ENCODE results near the gene SETDB1. TPM values are rescaled to one million over a fixed set of nuclear protein-coding genes. Genes with fewer than 3 reads are reported as not detected.

The SETDB1 gene
- total RNA-seq, 1 donor from 2014 or later = 60.6 TPM

DNA sequence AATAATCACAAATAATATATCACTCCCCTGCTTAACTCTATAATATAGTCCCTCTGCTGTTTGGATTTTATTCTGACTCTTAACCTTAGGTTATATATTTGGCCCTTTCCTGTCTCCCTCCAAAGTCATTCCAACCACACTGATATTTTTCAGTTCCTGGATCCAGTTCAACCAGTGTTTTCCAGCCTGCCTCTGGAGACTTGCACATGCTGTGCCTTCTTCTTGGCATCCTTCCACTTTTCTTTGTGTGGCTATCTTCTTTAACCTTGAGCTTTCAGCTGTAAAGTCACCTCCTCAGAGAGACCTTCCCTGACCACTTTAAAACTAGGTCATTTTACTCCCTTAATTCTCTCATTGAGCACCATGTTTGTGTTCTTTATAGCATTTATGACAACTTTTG, 29.1 kb downstream of the SETDB1 start:
- H3K4me3 Mint-ChIP-seq = no peak overlapping the region
- H3K27me3 Mint-ChIP-seq (ENCODE audit: insufficient read depth) = no peaks in the 10 kb centered on the region
- no peaks in the 10 kb centered on the region for H3K4me1 Mint-ChIP-seq (ENCODE audit: low read depth)
- DNase-seq (ENCODE audit: low spot score) = no peak
- no peak overlapping the region for H3K27ac Mint-ChIP-seq
- peaks cover 53% of the 10 kb centered on the region for H3K36me3 Mint-ChIP-seq (ENCODE audit: low read depth)
- intact Hi-C loops (cut with micrococcal nuclease) = no loop called here
- no peaks in the 10 kb centered on the region for H3K9me3 Mint-ChIP-seq

GRCh38 chr1:150957666-150958065, 31.5 kb downstream of the SETDB1 start:
- H3K36me3 Mint-ChIP-seq (ENCODE audit: low read depth) = peaks cover 51% of the 10 kb centered on the region
- H3K9me3 Mint-ChIP-seq = no peaks in the 10 kb centered on the region
- intact Hi-C loops (cut with micrococcal nuclease) = no loop called here
- no peak for DNase-seq (ENCODE audit: low spot score)
- no peak overlapping the region for H3K4me3 Mint-ChIP-seq
- H3K27me3 Mint-ChIP-seq (ENCODE audit: insufficient read depth) = no peaks in the 10 kb centered on the region
- H3K4me1 Mint-ChIP-seq (ENCODE audit: low read depth) = no peaks in the 10 kb centered on the region
- H3K27ac Mint-ChIP-seq = no peak overlapping the region

- no peaks in the 10 kb centered on the region for H3K4me1 Mint-ChIP-seq (ENCODE audit: low read depth)
- intact Hi-C loops (cut with micrococcal nuclease) = no loop called here
- no peaks in the 10 kb centered on the region for H3K27me3 Mint-ChIP-seq (ENCODE audit: insufficient read depth)
- no peak overlapping the region for H3K4me3 Mint-ChIP-seq
- H3K36me3 Mint-ChIP-seq (ENCODE audit: low read depth) = peaks cover 59% of the 10 kb centered on the region
- no peak overlapping the region for H3K27ac Mint-ChIP-seq
- no peaks in the 10 kb centered on the region for H3K9me3 Mint-ChIP-seq
- DNase-seq (ENCODE audit: low spot score) = no peak
Measured at GRCh38 chr1:150960646-150961045, 34.5 kb downstream of the SETDB1 start.

DNA sequence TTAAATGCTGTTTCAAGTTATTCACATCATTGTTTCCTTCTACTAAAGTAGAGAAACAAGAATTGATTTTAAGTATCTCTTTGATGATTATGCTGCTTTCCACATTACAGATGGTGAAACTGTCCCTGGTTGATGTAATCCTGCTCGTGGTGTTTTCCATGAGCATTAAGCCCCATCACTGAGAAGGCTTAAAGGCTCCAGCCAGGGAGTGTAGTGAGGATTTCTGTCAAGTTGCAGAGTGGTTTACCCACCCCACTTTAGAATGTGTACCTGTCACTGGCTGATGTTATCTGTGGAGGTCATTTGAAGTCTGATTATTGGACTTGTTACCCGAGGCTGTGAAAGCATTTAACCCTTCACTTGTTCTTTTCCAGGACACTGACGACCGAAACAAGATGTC, 35.6 kb downstream of the SETDB1 start:
- Mint-ChIP-seq H3K4me3 (no peak overlapping the region), H3K36me3 (ENCODE audit: low read depth) (peaks cover 66% of the 10 kb centered on the region), H3K27ac (no peak overlapping the region), H3K9me3 (no peaks in the 10 kb centered on the region), H3K27me3 (ENCODE audit: insufficient read depth) (no peaks in the 10 kb centered on the region), H3K4me1 (ENCODE audit: low read depth) (no peaks in the 10 kb centered on the region)
- intact Hi-C loops (cut with micrococcal nuclease) = no loop called here
- no peak for DNase-seq (ENCODE audit: low spot score)

DNA sequence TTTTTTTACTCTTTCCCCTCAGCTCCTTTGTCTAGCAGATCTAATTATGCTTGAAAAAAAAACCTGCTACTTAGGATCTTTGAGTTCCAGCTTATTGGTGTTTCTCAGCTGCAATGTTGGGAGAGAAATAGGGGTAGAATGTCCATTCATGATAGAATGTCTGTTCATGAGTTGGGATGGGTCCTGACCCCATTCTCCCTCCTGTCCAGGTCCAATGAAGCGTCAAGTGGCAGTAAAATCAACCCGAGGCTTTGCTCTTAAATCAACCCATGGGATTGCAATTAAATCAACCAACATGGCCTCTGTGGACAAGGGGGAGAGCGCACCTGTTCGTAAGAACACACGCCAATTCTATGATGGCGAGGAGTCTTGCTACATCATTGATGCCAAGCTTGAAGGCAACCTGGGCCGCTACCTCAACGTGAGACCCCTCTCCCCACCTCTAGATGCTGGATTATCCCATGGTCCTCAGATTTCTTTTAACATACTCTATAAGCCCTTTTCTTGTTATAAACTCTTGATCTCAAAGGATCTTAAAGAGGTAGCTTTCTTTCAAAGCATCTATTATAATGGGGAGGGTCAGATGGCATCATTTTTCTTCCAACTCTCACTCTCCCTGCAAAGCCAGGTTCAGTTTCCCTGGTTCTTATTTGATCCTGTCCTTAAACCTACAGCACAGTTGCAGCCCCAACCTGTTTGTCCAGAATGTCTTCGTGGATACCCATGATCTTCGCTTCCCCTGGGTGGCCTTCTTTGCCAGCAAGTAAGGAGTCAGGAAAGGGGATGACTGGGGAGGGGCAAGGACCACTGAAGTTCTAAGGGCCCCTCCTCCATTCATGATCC, 37.4 kb downstream of the SETDB1 start:
- H3K4me1 Mint-ChIP-seq (ENCODE audit: low read depth) = no peaks in the 10 kb centered on the region
- peaks cover 74% of the 10 kb centered on the region for H3K36me3 Mint-ChIP-seq (ENCODE audit: low read depth)
- H3K27ac Mint-ChIP-seq = peak overlapping the region; percentile 47
- H3K27me3 Mint-ChIP-seq (ENCODE audit: insufficient read depth) = no peaks in the 10 kb centered on the region
- H3K4me3 Mint-ChIP-seq = no peak overlapping the region
- no peaks in the 10 kb centered on the region for H3K9me3 Mint-ChIP-seq
- no peak for DNase-seq (ENCODE audit: low spot score)
- intact Hi-C loops (cut with micrococcal nuclease) = no loop called here

DNA sequence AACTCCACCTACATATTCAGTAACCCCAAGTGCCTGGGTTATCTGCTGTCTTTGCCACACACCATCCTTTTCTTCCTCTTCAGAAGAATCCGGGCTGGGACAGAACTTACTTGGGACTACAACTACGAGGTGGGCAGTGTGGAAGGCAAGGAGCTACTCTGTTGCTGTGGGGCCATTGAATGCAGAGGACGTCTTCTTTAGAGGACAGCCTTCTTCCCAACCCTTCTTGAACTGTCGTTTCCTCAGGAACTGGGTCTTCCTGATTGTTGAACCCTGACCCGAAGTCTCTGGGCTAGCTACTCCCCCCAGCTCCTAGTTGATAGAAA, 38.0 kb downstream of the SETDB1 start:
- Mint-ChIP-seq H3K4me3 (no peak overlapping the region), H3K27ac (peak overlapping the region; percentile 47), H3K36me3 (ENCODE audit: low read depth) (peaks cover 73% of the 10 kb centered on the region), H3K4me1 (ENCODE audit: low read depth) (no peaks in the 10 kb centered on the region), H3K9me3 (no peaks in the 10 kb centered on the region), H3K27me3 (ENCODE audit: insufficient read depth) (no peaks in the 10 kb centered on the region)
- intact Hi-C loops (cut with micrococcal nuclease) = no loop called here
- DNase-seq (ENCODE audit: low spot score) = no peak

GRCh38 chr1:150965605-150966004, 39.4 kb downstream of the SETDB1 start:
- H3K36me3 Mint-ChIP-seq (ENCODE audit: low read depth) = peaks cover 62% of the 10 kb centered on the region
- intact Hi-C loops (cut with micrococcal nuclease) = no loop called here
- H3K9me3 Mint-ChIP-seq = no peaks in the 10 kb centered on the region
- no peak overlapping the region for H3K4me3 Mint-ChIP-seq
- H3K4me1 Mint-ChIP-seq (ENCODE audit: low read depth) = peaks cover 6% of the 10 kb centered on the region
- H3K27me3 Mint-ChIP-seq (ENCODE audit: insufficient read depth) = no peaks in the 10 kb centered on the region
- no peak for DNase-seq (ENCODE audit: low spot score)
- no peak overlapping the region for H3K27ac Mint-ChIP-seq

DNA sequence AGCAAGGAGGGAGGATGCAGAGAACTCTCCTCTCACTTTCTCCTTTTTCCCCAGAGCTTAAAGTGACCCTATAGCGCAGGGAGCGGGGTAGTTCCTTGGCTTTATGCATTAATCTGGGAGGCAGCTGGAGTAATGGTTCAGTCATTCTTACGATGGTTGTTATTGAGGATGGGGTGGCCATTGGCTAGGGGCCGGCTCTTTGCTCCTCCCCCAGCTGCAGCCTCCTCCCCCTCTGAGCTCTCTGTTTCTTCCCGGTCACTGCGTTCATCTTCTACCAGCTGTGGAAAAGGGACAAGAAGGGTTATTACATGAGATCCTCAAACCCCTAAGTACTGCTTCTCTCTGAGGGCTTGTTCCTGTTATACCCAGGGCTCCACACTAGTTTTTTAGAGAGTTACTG, 39.8 kb downstream of the SETDB1 start:
- Mint-ChIP-seq H3K4me3 (no peak overlapping the region), H3K27me3 (ENCODE audit: insufficient read depth) (no peaks in the 10 kb centered on the region), H3K36me3 (ENCODE audit: low read depth) (peaks cover 62% of the 10 kb centered on the region), H3K4me1 (ENCODE audit: low read depth) (peaks cover 10% of the 10 kb centered on the region), H3K9me3 (no peaks in the 10 kb centered on the region), H3K27ac (no peak overlapping the region)
- intact Hi-C loops (cut with micrococcal nuclease) = no loop called here
- DNase-seq (ENCODE audit: low spot score) = no peak

DNA sequence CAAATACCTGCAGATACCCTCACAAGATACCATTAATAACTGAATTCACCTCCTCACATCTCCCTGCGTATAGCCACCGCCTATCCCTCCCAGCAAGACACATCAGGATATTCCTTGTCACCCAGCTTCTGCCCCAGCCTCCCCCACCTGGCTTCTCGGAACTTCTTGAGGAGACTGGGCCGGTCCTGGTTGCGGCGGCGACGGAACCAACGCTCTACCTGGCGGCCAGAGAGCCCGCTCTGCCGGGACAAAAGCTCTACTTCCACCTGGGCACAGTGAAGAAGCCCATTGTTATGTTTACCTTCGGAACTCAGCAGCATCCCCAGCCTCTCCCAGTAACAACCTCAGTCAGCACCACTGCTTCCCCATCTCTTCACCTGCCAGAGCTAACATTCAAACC, 41.8 kb downstream of the SETDB1 start:
- H3K27me3 Mint-ChIP-seq (ENCODE audit: insufficient read depth) = no peaks in the 10 kb centered on the region
- no peak for DNase-seq (ENCODE audit: low spot score)
- H3K36me3 Mint-ChIP-seq (ENCODE audit: low read depth) = peaks cover 50% of the 10 kb centered on the region
- H3K4me3 Mint-ChIP-seq = no peak overlapping the region
- intact Hi-C loops (cut with micrococcal nuclease) = no loop called here
- H3K9me3 Mint-ChIP-seq = no peaks in the 10 kb centered on the region
- H3K27ac Mint-ChIP-seq = no peak overlapping the region
- peaks cover 30% of the 10 kb centered on the region for H3K4me1 Mint-ChIP-seq (ENCODE audit: low read depth)

DNA sequence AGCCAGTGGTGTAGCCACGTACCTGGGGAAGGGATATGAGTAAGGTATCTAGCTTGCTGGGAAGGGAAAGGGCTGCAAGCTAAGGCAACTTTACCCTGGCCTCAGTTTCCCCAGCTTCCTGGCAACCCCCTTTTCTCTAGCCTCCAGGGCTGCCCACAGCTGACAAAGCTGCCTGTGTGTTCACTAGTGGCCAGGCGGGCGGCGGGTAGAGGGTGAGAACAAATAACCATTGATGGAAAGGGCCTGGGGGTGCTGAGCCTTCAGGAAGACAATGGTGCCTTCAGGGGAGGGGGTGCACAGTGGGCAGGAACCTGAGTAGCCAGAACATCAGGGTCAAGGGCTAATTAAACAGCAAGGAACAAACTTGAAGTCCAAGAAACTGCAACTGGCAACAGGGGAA, 42.3 kb downstream of the SETDB1 start:
- peaks cover 35% of the 10 kb centered on the region for H3K4me1 Mint-ChIP-seq (ENCODE audit: low read depth)
- DNase-seq (ENCODE audit: low spot score) = no peak
- intact Hi-C loops (cut with micrococcal nuclease) = no loop called here
- H3K9me3 Mint-ChIP-seq = no peaks in the 10 kb centered on the region
- no peak overlapping the region for H3K27ac Mint-ChIP-seq
- H3K4me3 Mint-ChIP-seq = no peak overlapping the region
- no peaks in the 10 kb centered on the region for H3K27me3 Mint-ChIP-seq (ENCODE audit: insufficient read depth)
- H3K36me3 Mint-ChIP-seq (ENCODE audit: low read depth) = peaks cover 44% of the 10 kb centered on the region

DNA sequence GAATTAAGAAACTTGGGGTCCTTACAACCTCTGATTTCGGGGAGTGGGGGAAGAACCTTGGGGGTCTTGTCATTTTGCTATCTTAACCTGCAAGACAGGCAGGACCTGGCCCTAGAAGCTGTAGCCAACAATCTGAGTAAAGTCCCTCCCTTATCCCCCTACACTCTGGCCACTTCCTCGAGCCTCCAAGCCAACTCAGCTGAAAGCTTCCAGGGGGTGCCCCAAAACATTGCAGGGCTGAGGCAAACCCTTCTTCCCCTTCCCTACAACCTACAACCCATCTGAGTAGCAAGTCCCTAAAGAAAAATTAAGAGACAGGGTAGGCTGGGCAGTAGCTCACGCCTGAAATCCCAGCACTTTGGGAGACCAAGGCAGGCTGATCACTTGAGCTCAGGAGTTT, 43.5 kb downstream of the SETDB1 start:
- Mint-ChIP-seq H3K36me3 (ENCODE audit: low read depth) (peaks cover 34% of the 10 kb centered on the region), H3K27me3 (ENCODE audit: insufficient read depth) (no peaks in the 10 kb centered on the region), H3K4me1 (ENCODE audit: low read depth) (peaks cover 39% of the 10 kb centered on the region), H3K27ac (no peak overlapping the region), H3K9me3 (no peaks in the 10 kb centered on the region), H3K4me3 (no peak overlapping the region)
- intact Hi-C loops (cut with micrococcal nuclease) = no loop called here
- DNase-seq (ENCODE audit: low spot score) = no peak

DNA sequence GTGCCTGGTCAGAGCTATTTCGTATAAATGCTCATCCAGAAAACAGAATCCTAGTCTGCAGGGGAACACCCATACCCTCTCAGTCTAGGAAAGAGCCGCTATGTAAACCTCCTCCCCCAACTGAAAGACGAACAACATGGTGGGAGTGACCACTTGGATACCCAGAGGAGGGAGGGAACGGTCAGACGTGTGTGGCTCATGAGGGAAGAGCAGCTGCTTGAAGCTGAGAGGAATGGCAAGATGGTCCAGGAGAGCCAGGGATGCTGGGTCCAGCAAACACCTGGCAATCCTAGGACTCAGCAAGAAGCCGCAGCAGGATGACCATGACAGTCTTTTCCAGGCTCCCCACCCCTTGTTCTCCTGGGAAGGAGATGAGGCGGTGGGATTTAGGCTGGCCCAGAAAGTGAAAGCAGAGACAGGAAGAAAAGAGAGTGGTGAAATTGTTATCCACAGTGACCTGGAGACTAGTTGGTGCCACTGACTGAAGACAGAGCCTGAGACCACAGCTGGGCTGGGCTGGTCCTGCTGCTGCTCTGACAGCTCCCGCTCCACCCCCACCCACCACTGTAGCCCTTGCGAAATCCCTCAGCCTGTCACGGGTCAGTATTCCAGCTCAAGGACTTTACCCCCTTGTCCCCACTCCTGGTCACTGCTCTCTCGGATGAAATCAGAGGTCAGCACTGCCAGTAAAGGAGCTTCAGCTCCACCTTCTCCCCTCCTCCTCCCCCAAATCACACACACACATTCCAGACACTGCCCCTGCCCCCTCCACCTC, 44.8 kb downstream of the SETDB1 start:
- Mint-ChIP-seq H3K27me3 (ENCODE audit: insufficient read depth) (no peaks in the 10 kb centered on the region), H3K4me3 (peak overlapping the region; percentile 52), H3K36me3 (ENCODE audit: low read depth) (peaks cover 26% of the 10 kb centered on the region), H3K27ac (peak overlapping the region; percentile 70), H3K4me1 (ENCODE audit: low read depth) (peaks cover 40% of the 10 kb centered on the region), H3K9me3 (no peaks in the 10 kb centered on the region)
- DNase-seq (ENCODE audit: low spot score) = no peak
- intact Hi-C loops (cut with micrococcal nuclease) = no loop called here

DNA sequence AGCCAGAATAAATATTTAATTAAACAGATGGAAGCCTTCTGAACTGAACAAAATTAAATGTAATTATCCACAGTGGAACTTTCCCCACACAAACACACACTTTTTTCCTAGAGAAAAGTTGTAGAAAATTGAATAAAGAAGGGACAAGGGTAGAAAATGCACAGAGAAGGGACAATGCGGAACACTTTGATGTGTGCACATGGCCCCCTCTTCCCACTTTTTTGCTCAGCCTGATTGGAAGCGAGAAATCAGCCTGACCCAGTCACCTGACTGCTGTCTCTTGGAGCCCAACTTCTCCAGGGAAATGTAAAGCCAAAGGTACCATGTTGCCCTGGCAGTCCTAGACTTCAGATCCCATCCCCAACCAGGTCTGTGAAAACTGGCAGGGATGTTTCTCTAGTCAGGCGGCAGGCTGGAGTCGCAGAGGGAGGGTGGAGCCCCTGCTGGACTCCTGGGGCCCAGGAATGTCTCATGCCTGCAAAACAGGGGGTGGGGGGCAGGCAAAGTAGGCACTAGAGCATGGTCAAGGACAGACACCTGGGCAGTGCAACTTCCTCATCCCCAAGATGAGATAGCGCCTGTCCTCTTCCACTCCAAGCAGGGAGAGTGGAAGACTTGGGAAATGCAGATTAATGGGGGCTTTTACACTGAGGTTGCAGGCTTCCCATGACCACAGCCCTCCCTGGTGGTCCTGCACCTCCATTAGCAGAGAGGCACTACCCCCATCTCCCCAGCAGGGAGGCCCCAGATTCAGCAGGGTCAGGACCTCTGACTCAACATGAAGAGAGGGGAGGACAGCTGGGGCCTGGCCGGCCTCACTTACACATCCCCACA, 45.6 kb downstream of the SETDB1 start:
- Mint-ChIP-seq H3K4me1 (ENCODE audit: low read depth) (peaks cover 48% of the 10 kb centered on the region), H3K27ac (peak overlapping the region; percentile 86), H3K9me3 (no peaks in the 10 kb centered on the region), H3K36me3 (ENCODE audit: low read depth) (peaks cover 18% of the 10 kb centered on the region), H3K4me3 (peak overlapping the region; percentile 90), H3K27me3 (ENCODE audit: insufficient read depth) (no peaks in the 10 kb centered on the region)
- intact Hi-C loops (cut with micrococcal nuclease) = no loop called here
- DNase-seq (ENCODE audit: low spot score) = no peak
